Measurements from ENCODE around the gene FANCC.
A peak's percentile ranks its signal among the peaks of the same experiment; 100 is the strongest.

Gene FANCC

DNA sequence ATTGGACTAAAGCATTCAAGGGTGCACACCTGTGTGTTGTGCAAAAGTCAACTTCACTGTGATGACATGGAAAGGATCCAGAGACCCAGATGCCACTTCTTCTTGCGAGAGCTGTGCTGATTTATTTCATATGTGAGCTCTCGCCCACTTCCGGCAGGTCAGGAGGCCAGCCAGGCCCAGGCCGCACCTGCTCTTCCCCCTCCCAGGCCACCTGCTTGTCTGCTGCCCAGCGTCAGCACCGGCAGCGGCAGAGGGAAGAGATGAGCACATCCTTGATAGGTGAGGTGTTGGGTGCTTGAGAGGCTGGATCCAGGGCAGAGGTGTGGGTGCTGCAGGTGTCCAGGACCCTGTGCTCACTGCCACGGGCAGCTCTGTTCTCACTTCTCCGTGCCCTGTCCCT, 242.9 kb downstream of the FANCC start:
- H3K9me3 ChIP-seq (ENCODE audit: severe bottlenecking): no peaks in the 10 kb centered on the region
- no peak for DNase-seq
- peaks cover 35% of the 10 kb centered on the region for H3K36me3 ChIP-seq
- H3K27me3 ChIP-seq (ENCODE audit: insufficient read depth, low read depth, severe bottlenecking): no peaks in the 10 kb centered on the region
- no peak overlapping the region for H3K4me3 ChIP-seq (ENCODE audit: low read depth, low read length)
- TF ChIP-seq, protein P1, sequence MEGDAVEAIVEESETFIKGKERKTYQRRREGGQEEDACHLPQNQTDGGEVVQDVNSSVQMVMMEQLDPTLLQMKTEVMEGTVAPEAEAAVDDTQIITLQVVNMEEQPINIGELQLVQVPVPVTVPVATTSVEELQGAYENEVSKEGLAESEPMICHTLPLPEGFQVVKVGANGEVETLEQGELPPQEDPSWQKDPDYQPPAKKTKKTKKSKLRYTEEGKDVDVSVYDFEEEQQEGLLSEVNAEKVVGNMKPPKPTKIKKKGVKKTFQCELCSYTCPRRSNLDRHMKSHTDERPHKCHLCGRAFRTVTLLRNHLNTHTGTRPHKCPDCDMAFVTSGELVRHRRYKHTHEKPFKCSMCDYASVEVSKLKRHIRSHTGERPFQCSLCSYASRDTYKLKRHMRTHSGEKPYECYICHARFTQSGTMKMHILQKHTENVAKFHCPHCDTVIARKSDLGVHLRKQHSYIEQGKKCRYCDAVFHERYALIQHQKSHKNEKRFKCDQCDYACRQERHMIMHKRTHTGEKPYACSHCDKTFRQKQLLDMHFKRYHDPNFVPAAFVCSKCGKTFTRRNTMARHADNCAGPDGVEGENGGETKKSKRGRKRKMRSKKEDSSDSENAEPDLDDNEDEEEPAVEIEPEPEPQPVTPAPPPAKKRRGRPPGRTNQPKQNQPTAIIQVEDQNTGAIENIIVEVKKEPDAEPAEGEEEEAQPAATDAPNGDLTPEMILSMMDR (IDR thresholded peaks at IDR 0.05; ENCODE audit: low read depth, low read length): no peak
- no peak overlapping the region for H3K27ac ChIP-seq

DNA sequence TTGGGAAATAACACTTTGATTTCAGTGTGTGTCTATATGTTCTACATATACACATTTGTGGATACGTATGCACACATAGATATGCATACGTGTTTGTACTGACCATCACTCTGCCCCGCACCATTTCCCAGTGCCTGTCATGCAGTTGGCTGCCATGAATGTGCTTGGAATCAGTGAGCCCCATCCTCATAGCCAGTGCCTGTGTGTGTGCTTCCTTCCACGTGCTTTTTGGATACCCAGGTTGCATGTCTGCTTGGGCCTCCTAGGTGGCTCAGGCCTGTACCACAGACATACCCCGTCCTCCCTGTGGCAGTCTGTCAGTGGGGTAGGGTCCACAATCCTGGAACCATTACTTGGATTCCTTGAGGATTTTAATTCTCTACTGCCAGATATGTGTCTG, 243.6 kb downstream of the FANCC start:
- Histone ChIP-seq H3K27me3 (ENCODE audit: insufficient read depth, low read depth, severe bottlenecking) (no peaks in the 10 kb centered on the region), H3K4me3 (ENCODE audit: low read depth, low read length) (no peak overlapping the region), H3K36me3 (peaks cover 37% of the 10 kb centered on the region), H3K27ac (no peak overlapping the region), H3K9me3 (ENCODE audit: severe bottlenecking) (no peaks in the 10 kb centered on the region)
- TF ChIP-seq, protein P1 (IDR thresholded peaks at IDR 0.05; ENCODE audit: low read depth, low read length): no peak
- DNase-seq: no peak

DNA sequence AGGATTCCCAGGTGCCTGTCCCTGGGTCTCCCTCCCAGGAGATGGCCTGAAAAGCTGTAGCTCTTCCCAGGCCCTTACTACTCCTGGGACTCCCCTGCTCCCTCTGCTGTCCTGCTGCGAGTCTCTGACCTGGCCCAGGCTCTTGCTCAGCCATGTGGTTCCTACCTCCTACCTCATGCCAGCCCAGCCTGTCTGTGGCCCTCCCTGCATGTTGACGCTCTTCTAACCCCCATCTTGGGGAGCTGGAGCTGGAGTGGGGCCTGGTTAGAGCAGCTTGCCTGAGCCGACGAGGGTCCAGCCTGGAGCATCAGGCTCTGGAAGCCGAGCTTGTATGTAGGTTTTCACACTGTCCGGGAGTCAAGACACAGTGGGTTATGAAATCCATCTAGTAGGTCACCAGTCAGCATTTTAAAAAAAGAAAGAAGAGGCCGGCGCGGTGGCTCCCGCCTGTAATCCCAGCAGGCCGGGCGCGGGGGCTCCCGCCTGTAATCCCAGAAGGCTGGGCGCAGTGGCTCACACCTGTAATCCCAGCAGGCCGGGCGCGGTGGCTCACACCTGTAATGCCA, 244.4 kb downstream of the FANCC start:
- no peak overlapping the region for H3K4me3 ChIP-seq (ENCODE audit: low read depth, low read length)
- peaks cover 36% of the 10 kb centered on the region for H3K36me3 ChIP-seq
- no peak overlapping the region for H3K27ac ChIP-seq
- TF ChIP-seq, protein P1 (IDR thresholded peaks at IDR 0.05; ENCODE audit: low read depth, low read length): peak; percentile 66
- H3K27me3 ChIP-seq (ENCODE audit: insufficient read depth, low read depth, severe bottlenecking): no peaks in the 10 kb centered on the region
- DNase-seq: peak; percentile 40
- no peaks in the 10 kb centered on the region for H3K9me3 ChIP-seq (ENCODE audit: severe bottlenecking)

DNA sequence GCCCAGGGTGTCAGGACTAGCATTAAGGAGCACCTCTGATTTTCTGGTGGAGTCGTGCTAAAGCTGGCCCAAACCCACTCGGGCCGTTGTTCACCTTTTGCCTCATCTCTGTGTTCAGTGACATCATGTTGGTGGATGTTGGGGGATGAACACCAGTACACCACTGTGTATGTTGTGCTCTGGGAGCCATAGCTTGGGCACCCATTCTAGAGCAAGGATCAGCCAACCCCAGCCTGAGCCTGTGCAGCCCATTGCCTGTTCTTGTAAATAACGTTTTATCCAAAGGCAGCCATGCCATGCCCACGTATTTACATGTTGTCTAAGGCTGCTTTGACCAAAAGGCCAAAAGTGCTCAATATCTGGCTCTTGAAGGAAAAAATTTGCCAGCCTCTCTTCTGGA, 245.6 kb downstream of the FANCC start:
- DNase-seq: no peak
- no peak overlapping the region for H3K4me3 ChIP-seq (ENCODE audit: low read depth, low read length)
- TF ChIP-seq, protein P1 (IDR thresholded peaks at IDR 0.05; ENCODE audit: low read depth, low read length): no peak
- H3K27ac ChIP-seq: no peak overlapping the region
- H3K9me3 ChIP-seq (ENCODE audit: severe bottlenecking): no peaks in the 10 kb centered on the region
- no peaks in the 10 kb centered on the region for H3K27me3 ChIP-seq (ENCODE audit: insufficient read depth, low read depth, severe bottlenecking)
- peaks cover 41% of the 10 kb centered on the region for H3K36me3 ChIP-seq

DNA sequence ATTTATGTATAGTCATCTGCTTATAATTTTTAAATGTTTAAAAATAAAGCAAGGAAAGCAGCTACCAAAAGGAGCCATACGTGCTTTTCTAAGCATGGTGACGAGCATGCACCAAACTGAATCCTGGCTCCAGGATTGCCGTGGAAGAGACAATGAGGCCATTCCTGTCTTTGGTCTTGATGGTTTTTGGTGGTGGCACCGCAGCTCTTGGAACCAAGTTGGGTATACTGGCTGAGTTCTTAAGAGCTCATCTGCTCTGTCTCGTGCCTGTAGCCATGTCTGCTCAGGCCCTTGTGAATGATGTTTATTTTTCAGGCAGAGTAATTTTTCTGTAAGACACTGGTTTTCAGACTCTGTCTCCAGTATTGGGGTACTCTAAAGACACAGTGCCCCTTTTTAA, 246.1 kb downstream of the FANCC start:
- TF ChIP-seq, protein P1 (IDR thresholded peaks at IDR 0.05; ENCODE audit: low read depth, low read length): no peak
- Histone ChIP-seq H3K4me3 (ENCODE audit: low read depth, low read length) (no peak overlapping the region), H3K36me3 (peaks cover 42% of the 10 kb centered on the region), H3K27me3 (ENCODE audit: insufficient read depth, low read depth, severe bottlenecking) (no peaks in the 10 kb centered on the region), H3K27ac (no peak overlapping the region), H3K9me3 (ENCODE audit: severe bottlenecking) (no peaks in the 10 kb centered on the region)
- DNase-seq: no peak

DNA sequence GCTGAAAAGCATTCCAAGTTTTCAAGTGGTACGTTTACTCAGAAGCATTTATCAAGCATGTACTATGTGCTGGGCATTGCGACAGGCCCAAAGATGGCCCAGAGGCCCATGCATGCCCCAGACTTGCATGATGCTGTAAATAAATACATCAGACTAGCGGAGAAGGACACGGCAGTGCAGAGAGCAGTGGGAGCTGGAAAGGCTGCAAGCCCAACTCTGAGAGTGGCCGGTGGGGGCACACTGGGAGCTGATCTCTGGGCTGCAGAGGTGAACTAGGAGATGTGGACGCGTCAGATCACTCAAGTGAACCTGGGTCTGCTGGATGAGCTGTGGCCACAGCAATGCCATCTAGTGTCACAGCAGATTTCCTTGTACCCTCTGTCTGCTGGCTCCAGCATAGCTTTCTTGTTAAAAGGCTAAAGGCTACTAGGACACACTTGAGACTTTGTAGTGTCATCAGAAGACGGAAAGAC, 246.9 kb downstream of the FANCC start:
- TF ChIP-seq, protein P1 (IDR thresholded peaks at IDR 0.05; ENCODE audit: low read depth, low read length): 0 out of 2 replicates have a peak, but pooled peaks have one; percentile 15
- H3K4me3 ChIP-seq (ENCODE audit: low read depth, low read length): no peak overlapping the region
- DNase-seq: no peak
- H3K9me3 ChIP-seq (ENCODE audit: severe bottlenecking): no peaks in the 10 kb centered on the region
- peaks cover 42% of the 10 kb centered on the region for H3K36me3 ChIP-seq
- H3K27ac ChIP-seq: no peak overlapping the region
- no peaks in the 10 kb centered on the region for H3K27me3 ChIP-seq (ENCODE audit: insufficient read depth, low read depth, severe bottlenecking)

Measured in WERI-Rb-1 (cell line).